GM21723 (cell line): ENCODE results near the gene FAM237B.

Source experiments
- ATAC-seq: cut with Tn5 transposase; IDR thresholded peaks from one replicate; pipeline ENCODE4 v1.9.1; 2021; ENCODE audit warnings: mild to moderate bottlenecking, moderate library complexity; ENCODE audit not compliant: unreplicated experiment

Gene FAM237B

GRCh38 chr7:90298145-90299038, 22.7 kb downstream of the FAM237B start:
- ATAC-seq, result no peak

DNA sequence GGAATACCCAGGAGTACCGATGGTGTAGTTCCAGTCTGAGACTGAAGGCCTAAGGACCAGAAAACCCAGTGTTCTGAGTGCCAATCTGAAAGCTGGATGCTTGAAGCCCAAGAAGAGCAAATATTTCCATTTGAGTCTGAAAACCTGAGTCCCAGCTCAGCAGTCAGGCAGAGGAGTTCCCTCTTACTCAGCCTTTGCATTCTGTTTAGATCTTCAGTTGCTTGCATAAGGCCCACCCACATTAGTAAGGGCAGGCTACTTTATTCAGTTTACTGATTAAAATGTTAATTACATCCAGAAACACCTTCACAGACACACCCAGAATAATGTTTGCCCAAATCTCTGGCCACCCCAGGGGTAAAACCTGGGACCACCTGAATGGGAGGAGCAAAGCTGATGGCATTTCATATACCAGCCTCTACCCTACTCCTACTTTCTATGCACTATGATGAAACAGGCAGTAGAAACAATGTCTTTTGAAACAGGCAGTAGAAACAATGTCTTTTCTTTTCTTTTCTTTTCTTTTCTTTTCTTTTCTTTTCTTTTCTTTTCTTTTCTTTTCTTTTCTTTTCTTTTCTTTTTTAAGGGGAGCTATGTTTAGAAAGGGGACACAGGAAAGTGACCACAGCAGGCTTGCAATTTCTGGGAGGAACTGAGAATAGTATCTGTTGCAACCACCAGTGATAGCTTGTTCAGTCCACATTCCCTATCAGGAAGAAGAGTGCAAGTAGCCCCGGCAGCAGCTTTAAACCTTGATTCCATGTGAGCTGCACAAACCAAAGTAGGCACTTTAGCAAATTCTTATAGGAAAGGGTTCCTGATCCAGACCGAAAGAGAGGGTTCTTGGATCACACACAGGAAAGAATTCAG, 30.6 kb downstream of the FAM237B start:
- ATAC-seq, result no peak

- ATAC-seq, result no peak
Measured at GRCh38 chr7:90288154-90288553, 33.0 kb downstream of the FAM237B start.

GRCh38 chr7:90276033-90276728, 44.9 kb downstream of the FAM237B start:
- ATAC-seq, result no peak

DNA sequence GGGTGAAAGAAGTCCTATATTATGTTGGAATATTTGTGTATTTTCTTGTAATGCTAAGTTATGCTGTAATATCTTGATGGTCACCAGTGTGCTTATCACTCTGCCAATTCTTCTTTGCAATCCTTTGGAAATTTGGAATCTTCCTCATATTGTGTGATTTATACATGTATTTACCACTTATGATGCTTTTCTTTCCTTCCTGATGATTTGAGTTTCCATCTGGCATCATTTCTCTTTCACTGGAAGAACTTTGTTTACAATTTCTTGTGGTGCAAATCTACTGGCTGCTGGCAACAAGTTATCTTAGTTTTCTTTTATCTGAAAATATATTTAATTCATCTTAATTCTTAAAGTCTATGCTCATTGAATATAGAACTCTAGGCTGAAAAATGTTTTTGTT, 46.9 kb downstream of the FAM237B start:
- ATAC-seq, result no peak

DNA sequence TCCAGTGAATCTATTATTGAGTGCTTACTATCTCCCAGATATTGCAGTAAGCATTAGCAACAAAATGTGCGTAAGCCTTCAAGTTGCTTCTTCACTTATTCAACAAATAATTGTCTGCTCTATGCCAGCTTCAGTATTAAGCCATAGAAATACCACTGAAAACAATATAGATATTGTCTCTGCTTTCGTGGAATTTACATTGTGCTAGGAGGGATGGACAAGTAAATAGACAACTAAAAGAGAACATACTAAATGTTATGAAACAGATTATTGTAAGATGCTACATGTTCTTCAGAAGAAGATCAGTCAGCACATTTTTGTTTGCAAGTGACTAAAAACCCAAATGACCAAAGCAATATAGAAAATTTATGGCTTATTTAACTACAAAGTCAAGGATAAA, 48.9 kb downstream of the FAM237B start:
- ATAC-seq, result no peak

DNA sequence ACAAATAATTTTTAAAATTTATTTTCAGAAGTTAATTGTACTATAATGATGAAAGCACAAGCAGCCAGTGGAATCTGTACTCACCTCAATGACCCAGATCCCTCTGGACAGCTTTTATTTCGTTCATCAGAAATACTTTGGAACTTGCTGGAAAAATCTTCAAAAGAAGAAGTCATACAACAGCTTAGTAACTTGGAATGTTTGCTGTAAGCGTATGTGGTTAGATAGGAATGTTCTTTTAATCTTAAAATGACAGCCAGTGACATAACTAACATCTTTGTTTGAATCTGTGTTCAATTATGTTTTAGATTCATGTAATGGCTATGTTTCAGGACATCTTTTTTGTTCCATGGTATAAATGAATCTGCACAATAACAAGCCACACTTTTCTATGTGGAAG, 49.4 kb downstream of the FAM237B start:
- no peak for ATAC-seq

DNA sequence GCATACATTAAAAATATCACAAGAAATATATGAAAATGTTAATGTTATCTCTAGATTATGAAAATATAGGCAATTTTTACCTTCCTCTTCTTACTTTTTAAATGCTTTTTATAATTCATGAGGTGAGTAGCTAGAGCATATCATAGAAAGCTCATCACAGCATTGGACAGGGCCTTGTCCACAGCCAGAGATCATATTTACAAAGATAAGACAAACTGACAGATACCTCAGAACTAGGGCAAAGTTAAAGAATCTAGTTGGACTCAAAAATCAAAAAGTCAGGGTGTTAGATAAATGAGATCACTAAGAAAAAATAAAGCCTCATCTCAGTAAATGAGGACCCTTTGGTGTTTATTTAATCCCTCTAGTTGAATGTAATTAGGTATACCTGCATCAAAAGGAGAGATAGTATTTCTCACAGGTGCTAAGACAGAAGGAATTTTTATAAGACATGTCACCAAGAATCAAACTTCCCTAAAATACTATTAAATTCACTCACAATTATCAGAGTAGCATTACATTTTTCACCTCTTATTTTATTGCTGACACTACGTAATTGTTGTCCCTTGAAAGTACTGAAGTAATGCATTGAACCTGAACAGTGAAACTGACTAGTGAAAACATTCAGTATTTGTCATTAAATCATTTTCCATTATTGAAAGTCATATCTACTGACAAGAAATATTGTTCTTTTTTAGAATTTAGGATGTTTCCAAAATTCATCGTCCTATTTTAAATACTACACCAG, 50.5 kb downstream of the FAM237B start:
- no peak for ATAC-seq

DNA sequence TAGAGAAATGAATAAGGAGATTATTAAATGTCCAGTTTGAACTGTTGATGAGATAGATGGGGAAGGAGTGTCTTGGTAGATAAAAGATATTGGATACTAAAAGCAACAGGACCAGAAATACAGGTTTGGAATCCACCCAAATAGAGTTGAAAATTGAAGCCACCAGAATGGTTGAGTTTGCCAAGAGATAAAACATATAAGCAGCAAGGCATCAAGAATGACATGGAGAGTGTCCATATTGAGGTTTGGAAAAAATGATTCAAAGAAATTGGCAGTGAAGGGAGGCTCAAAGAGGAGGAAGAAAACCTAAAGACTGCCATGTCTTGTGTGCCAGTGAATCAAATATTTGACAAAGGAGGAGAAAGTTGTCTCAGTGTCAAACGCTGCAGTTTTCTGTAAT, 51.9 kb downstream of the FAM237B start:
- no peak for ATAC-seq

DNA sequence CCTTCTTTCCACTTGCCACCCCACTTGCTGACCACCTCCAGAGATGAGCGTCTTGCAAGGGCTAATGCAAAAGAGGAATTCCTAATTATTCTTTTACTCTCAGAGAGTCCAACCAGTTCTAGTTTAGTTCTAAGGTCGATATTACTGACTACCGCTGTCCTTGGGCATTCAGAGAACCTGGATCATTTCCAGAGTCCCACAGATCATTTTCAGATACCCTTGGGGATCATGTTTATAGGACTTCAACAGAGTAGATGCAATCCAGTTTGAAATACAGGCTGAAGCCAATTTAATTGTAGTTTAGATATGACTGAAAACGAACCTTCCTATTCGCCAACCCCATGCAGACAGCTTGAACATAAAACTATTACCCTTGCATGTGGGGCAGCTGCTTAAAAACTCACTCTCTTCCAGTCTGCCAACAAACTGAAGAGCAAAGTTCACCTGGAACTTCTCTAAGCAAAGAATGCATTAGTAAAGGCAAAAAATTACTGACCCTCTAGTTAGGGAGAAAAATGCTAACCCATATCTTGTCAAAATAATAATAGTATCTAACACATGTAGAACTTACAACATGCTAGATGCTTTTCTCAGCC, 53.7 kb downstream of the FAM237B start:
- no peak for ATAC-seq

- ATAC-seq, result no peak
Measured at GRCh38 chr7:90266808-90267207, 54.3 kb downstream of the FAM237B start.
